GM10266 (cell line): Measurements from ENCODE around the gene ANKRD10.

ENCODE experiments used
- DNase-seq: peaks from one replicate; pipeline ENCODE4 v3.0.0; 2012; ENCODE audit errors: extremely low spot score
- TF ChIP-seq, protein P1 (sequence below): IDR thresholded peaks from 2 replicates; pipeline ENCODE4 v1.5.1; 2012; ENCODE audit warnings: mild to moderate bottlenecking, low read depth; ENCODE audit not compliant: control insufficient read depth, insufficient read depth; ENCODE audit errors: missing control alignments

The ANKRD10 gene

DNA sequence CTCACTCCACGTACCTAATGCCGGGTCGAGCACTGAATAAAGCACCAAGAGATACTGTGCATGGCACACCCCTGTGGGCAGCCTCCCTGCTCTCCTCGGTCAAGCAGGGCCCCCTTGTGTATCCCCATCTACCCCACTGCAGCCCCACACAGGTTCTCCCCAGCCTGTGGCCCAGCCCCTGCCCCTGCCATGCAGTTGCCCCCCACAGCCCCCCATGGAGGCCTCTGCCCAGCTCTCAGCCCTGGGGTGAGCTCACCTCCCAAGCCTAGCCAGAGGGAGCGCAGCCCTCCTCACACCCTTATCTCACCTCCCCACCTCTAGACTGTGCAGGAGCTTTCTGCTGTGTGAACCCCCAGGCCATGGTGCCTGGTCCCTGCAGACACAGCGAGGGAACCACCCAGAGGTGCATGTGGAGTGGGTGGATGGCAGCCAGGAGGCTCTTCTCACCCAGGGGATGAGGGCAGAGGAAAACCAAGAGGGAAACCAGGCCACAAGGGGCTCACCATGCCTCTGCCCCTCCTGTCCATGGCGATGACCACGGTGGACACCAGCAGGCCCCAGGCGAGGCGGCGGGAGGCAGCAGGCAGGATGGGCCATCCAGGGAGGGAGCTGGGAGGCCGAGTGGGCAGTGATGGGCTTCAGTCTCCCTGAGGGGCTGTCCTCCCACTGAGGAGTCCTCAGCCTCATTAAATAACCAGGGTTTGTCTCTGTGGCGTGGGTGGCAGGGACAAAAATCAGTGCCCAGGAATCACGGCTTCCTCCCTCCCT is 83.2 kb downstream of the ANKRD10 start:
- DNase-seq: no peak
- TF ChIP-seq, protein P1, sequence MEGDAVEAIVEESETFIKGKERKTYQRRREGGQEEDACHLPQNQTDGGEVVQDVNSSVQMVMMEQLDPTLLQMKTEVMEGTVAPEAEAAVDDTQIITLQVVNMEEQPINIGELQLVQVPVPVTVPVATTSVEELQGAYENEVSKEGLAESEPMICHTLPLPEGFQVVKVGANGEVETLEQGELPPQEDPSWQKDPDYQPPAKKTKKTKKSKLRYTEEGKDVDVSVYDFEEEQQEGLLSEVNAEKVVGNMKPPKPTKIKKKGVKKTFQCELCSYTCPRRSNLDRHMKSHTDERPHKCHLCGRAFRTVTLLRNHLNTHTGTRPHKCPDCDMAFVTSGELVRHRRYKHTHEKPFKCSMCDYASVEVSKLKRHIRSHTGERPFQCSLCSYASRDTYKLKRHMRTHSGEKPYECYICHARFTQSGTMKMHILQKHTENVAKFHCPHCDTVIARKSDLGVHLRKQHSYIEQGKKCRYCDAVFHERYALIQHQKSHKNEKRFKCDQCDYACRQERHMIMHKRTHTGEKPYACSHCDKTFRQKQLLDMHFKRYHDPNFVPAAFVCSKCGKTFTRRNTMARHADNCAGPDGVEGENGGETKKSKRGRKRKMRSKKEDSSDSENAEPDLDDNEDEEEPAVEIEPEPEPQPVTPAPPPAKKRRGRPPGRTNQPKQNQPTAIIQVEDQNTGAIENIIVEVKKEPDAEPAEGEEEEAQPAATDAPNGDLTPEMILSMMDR: no peak

DNA sequence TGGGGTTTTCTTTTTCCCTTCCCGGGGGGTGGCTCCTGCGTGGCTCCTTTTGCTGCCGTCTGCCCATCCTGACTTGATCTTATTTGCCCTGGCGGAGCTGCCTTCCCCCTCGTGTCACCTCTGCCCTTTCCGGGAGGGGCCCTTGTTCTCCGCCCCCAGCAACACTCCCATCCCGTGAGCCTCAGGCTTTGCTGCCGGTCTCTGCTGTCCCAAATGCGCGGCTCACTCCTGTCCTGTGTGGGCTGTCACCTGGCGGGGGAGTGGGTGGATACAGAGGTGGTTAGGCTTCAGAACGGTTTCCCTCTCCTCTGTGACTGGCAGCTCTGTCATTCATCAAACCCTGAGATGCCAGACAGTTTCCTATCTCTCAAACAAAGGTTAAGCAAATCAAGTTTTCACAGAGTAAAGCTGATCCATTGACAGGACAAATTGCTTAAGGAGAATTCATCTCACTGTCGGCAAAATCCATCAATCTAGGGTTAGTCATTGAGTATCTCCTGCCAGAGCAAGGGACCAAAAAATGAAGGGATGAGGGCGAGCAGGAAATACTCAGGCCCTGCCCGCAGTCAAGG is 84.0 kb downstream of the ANKRD10 start:
- TF ChIP-seq, protein P1: no peak
- DNase-seq: no peak

DNA sequence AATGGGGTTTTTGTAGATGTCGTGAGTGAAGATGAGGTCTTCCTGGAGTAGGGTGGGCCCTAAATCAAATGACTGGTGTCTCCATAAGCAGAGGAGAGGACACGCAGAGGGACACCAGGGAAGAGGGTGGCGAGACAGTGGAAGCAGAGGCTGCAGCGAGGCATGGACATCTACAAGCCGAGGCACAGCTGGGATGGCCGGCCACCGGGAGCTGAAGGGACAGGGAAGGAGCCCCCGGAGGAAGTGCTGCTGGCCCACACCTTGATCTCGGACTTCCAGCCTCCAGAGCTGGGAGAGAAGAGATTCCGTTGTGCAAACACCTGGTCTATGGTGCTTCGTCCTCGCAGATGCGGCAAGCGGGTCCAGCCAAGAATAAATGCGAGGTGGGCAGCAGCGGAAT is 84.5 kb downstream of the ANKRD10 start:
- no peak for DNase-seq
- TF ChIP-seq, protein P1: no peak

DNA sequence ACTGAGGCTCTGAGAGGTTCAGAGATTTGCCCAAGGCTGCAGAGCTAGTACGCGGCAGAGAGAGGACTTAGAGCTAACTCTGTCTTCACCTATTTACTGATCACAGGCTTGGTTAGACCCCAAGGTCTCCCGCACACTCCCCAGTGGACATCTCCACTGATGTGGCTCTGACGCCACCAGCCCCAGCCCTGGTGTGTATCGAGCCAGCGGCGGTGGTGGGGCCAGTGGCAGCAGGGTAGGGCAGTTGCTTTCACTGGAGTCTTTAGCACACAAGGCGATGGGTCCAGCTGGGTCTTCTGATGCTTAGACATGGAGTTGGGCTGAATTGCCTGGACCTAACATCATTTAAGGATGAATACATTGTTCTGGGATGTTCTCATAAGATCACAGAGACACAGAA is 85.4 kb downstream of the ANKRD10 start:
- TF ChIP-seq, protein P1: no peak
- DNase-seq: no peak

DNA sequence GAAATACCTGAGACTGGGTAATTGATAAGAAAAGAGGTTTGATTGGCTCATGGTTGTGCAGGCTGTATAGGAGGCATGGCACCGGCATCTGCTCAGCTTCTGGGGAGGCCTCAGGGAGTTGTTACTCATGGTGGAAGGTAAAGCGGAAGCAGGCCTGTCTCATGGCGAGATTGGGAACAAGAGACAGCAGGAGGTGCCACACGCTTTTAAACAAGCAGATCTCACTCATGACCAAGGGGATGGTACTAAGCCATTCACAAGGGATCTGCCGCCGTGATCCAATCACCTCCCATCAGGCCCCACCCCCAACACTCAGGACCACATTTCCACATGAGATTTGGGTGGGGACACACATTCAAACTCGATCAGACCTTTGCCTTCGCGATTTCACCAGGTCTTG is 86.2 kb downstream of the ANKRD10 start:
- TF ChIP-seq, protein P1: no peak
- no peak for DNase-seq
